Vagina (tissue), 2 donors: ENCODE data around the gene KIF11. TPM values are rescaled to one million over a fixed set of nuclear protein-coding genes. Genes with fewer than 3 reads are reported as not detected.

Experiments
- DNase-seq, 2 donors: peaks; one replicate each; pipeline ENCODE4 v3.0.0-alpha.2; 2017; ENCODE audit errors: extremely low spot score in 2 of 2
- H3K27ac ChIP-seq: fragments of 200-600 bp; sonication (generic); one replicate; pipeline ENCODE4 v1.5.1; 2019
- H3K27me3 ChIP-seq: fragments of 200-600 bp; sonication (generic); one replicate; pipeline ENCODE4 v1.5.1; 2019
- H3K36me3 ChIP-seq, 2 donors: fragments of 200-600 bp; sonication (generic); one replicate each; pipeline ENCODE4 v1.5.1; 2017 to 2019
- H3K4me1 ChIP-seq: fragments of 200-600 bp; sonication (generic); one replicate; pipeline ENCODE4 v1.5.1; 2019
- H3K4me3 ChIP-seq, 2 donors: fragments of 200-600 bp; sonication (generic); 1 replicate in 1 of 2; 2 replicates in 1 of 2; pipeline ENCODE4 v1.5.1; 2016 to 2019
- H3K9me3 ChIP-seq: fragments of 200-600 bp; sonication (generic); one replicate; pipeline ENCODE4 v1.5.1; 2019
- POLR2A ChIP-seq, 2 donors: fragments of 450-650 bp; IDR thresholded peaks; one replicate each; pipeline ENCODE4 v1.6.1; 2017; ENCODE audit warnings: antibody characterized with exemption in 2 of 2, mild to moderate bottlenecking in 2 of 2, moderate library complexity in 2 of 2
- POLR2AphosphoS5 ChIP-seq, 2 donors: sonication (generic); formaldehyde crosslinking; IDR thresholded peaks; one replicate each; pipeline ENCODE4 v1.9.0; 2017; ENCODE audit warnings: antibody characterized with exemption in 2 of 2, mild to moderate bottlenecking in 2 of 2, low read depth in 1 of 2; ENCODE audit not compliant: insufficient read depth in 1 of 2
- intact Hi-C: fragments of 100-400 bp; cut with DNase I; formaldehyde crosslinking; loops from one replicate; pipeline ENCODE4 v1.15.1; 2023
- total RNA-seq: library from RNA; depleted of rRNA; stranded (reverse); fragments of >200 nt; gene quantifications from one replicate; pipeline ENCODE4 v1.2.3, GENCODE V29; 2016
- TF ChIP-seq, protein P1 (sequence below), 3 experiments: fragments of 450-650 bp in 2 of 3; fragments of 200-600 bp in 1 of 3; sonication (generic) in 1 of 3; IDR thresholded peaks; one replicate each; pipeline ENCODE4 v1.5.1; 2017 to 2019; ENCODE audit warnings: antibody characterized with exemption in 3 of 3, mild to moderate bottlenecking in 2 of 3, moderate library complexity in 2 of 3

KIF11 gene
- total RNA-seq, 1 donor from 2014 or later: 3.4 TPM

DNA sequence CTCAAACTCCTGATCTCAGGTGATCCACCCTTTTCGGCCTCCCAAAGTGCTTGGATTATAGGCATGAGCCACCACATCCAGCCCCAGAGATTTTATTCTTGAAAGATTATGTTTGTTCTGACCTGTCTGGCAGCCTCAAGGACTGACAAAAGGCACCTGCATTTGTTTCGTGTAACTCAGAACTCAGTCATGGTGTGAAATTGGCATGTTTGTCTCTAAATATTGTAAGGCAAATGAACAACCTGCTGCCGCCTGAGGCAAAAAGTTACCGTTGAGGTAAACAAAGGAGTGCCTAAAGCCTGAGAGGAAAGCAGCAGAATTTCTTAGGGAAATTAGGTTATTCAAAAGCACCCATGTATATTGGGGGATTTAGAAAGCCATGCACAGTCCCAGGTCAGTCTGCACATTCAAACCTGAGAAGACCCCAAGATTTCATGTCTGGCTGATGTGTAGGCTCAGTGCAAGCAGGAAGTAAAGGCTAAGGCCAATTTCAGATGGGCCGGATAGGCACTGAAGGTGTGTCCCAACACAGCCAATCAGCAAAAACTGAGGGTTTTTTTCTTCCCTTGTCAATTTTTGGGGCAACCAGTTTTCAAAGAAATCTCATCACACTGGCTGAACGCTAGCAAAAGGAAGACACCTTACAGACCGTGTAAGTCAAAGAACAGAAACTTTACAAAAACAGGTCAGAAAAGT lies 63.5 kb downstream of the KIF11 start:
- no peak for DNase-seq
- TF ChIP-seq, protein P1, sequence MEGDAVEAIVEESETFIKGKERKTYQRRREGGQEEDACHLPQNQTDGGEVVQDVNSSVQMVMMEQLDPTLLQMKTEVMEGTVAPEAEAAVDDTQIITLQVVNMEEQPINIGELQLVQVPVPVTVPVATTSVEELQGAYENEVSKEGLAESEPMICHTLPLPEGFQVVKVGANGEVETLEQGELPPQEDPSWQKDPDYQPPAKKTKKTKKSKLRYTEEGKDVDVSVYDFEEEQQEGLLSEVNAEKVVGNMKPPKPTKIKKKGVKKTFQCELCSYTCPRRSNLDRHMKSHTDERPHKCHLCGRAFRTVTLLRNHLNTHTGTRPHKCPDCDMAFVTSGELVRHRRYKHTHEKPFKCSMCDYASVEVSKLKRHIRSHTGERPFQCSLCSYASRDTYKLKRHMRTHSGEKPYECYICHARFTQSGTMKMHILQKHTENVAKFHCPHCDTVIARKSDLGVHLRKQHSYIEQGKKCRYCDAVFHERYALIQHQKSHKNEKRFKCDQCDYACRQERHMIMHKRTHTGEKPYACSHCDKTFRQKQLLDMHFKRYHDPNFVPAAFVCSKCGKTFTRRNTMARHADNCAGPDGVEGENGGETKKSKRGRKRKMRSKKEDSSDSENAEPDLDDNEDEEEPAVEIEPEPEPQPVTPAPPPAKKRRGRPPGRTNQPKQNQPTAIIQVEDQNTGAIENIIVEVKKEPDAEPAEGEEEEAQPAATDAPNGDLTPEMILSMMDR (IDR thresholded peaks at IDR 0.05): no peak
- TF ChIP-seq POLR2A (IDR thresholded peaks at IDR 0.05) (no peak), POLR2AphosphoS5 (IDR thresholded peaks at IDR 0.05; ENCODE audit: insufficient read depth in 1 of 2, low read depth in 1 of 2) (no peak)
- intact Hi-C loops: no loop called here
- no peak overlapping the region for H3K4me3 ChIP-seq
- no peaks in the 10 kb centered on the region for H3K36me3 ChIP-seq
- H3K9me3 ChIP-seq: no peaks in the 10 kb centered on the region
- H3K4me1 ChIP-seq: no peaks in the 10 kb centered on the region
- H3K27me3 ChIP-seq: no peaks in the 10 kb centered on the region
- H3K27ac ChIP-seq: no peak overlapping the region

DNA sequence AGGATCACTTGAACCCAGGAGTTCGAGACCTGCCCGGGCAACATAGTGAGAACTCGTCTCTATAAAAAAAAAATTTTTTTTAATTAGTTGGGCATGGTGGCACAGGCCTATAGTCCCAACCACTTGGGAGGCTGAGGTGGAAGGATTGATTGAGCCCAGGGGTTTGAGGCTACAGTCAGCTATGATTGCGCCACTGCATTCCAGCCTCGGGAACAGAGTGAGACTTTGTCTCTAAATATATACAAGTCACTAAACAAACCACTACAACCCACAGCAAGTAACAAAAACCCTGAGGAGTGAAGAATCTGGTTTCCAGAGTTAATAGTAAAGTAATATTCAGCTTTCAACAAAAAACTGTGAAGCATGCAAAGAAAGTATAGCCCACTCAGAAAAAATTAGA lies 64.1 kb downstream of the KIF11 start:
- Histone ChIP-seq H3K4me1 (no peaks in the 10 kb centered on the region), H3K9me3 (no peaks in the 10 kb centered on the region), H3K27ac (no peak overlapping the region), H3K4me3 (no peak overlapping the region), H3K27me3 (no peaks in the 10 kb centered on the region), H3K36me3 (no peaks in the 10 kb centered on the region)
- no peak for TF ChIP-seq POLR2A (IDR thresholded peaks at IDR 0.05)
- TF ChIP-seq, protein P1 (IDR thresholded peaks at IDR 0.05): no peak
- no peak for TF ChIP-seq POLR2AphosphoS5 (IDR thresholded peaks at IDR 0.05; ENCODE audit: insufficient read depth in 1 of 2, low read depth in 1 of 2)
- intact Hi-C loops: no loop called here
- DNase-seq: no peak

DNA sequence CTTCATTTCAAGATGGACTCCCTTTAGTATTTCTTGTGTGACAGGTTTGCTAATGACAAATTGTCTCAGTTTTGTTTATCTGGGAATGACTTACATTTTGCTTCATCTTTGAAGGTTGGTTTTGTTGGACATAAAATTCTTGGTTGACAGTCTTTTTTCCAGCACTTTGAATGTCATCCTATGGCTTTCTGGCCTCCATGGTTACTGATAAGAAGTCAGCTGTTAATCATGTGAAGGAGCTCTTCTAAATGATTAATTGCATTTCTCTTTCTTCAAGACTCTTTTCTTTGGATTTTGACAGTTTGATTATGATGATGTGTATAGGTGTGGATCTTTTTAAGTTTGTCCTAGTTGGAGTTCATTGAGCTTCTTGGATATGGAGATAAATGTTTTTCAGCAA lies 69.9 kb downstream of the KIF11 start:
- DNase-seq: no peak
- no peak overlapping the region for H3K4me3 ChIP-seq
- no peaks in the 10 kb centered on the region for H3K36me3 ChIP-seq
- TF ChIP-seq POLR2A (IDR thresholded peaks at IDR 0.05) (no peak), POLR2AphosphoS5 (IDR thresholded peaks at IDR 0.05; ENCODE audit: insufficient read depth in 1 of 2, low read depth in 1 of 2) (no peak)
- TF ChIP-seq, protein P1 (IDR thresholded peaks at IDR 0.05): no peak
- no peak overlapping the region for H3K27ac ChIP-seq
- no peaks in the 10 kb centered on the region for H3K9me3 ChIP-seq
- intact Hi-C loops: no loop called here
- H3K4me1 ChIP-seq: no peaks in the 10 kb centered on the region
- H3K27me3 ChIP-seq: no peaks in the 10 kb centered on the region

DNA sequence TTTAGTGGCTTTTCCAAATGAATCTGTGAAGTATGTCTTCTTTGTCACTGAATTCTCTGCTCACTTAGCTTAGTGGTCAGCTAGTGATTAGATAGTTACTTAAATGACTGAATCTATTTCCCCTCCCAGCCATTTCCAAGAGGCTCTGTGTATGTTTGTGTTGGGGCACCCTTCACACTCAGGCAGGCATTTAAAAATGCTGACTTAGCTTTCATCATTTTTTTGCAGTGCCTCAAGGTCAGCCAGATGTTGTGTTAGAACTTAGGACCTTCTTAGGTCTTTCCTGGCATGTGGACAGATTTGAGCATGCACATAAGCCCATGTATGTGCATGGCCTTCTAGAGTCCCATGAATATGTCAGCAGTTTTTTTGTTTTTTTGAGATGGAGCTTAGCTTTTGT lies 71.4 kb downstream of the KIF11 start:
- TF ChIP-seq POLR2A (IDR thresholded peaks at IDR 0.05) (no peak), POLR2AphosphoS5 (IDR thresholded peaks at IDR 0.05; ENCODE audit: insufficient read depth in 1 of 2, low read depth in 1 of 2) (no peak)
- TF ChIP-seq, protein P1 (IDR thresholded peaks at IDR 0.05): no peak
- Histone ChIP-seq H3K27me3 (no peaks in the 10 kb centered on the region), H3K4me1 (no peaks in the 10 kb centered on the region), H3K27ac (no peak overlapping the region), H3K4me3 (no peak overlapping the region), H3K36me3 (no peaks in the 10 kb centered on the region), H3K9me3 (no peaks in the 10 kb centered on the region)
- DNase-seq: no peak
- intact Hi-C loops: no loop called here

- H3K4me3 ChIP-seq: no peak overlapping the region
- DNase-seq: no peak
- intact Hi-C loops: no loop called here
- no peaks in the 10 kb centered on the region for H3K36me3 ChIP-seq
- H3K27me3 ChIP-seq: no peaks in the 10 kb centered on the region
- TF ChIP-seq POLR2A (IDR thresholded peaks at IDR 0.05): no peak
- no peak for TF ChIP-seq POLR2AphosphoS5 (IDR thresholded peaks at IDR 0.05; ENCODE audit: insufficient read depth in 1 of 2, low read depth in 1 of 2)
- TF ChIP-seq, protein P1 (IDR thresholded peaks at IDR 0.05): no peak
- no peak overlapping the region for H3K27ac ChIP-seq
- no peaks in the 10 kb centered on the region for H3K4me1 ChIP-seq
- no peaks in the 10 kb centered on the region for H3K9me3 ChIP-seq
These were observed 74.1 kb downstream of the KIF11 start for GRCh38 chr10:92667078-92667477.
